Suppressor macrophage treated with lipopolysaccharide for 1 hour (primary cell): ENCODE data around the gene MCEE.
"Not testable (repeated sequence)": the region's sequence is repeated elsewhere in the genome, so short reads cannot be mapped to it uniquely, and the experiment has no call there.

Source experiments
- DNase-seq, 3 donors: peaks; one replicate each; pipeline ENCODE4 v3.0.0-alpha.2; 2020 to 2022

Gene MCEE

GRCh38 chr2:71130152-71130904, at the start of gene MCEE, which contains the start of gene MPHOSPH10:
MCEE (minus strand) TSS chr2:71130229; CDS start chr2:71130219, 10 bp downstream.
MPHOSPH10 (plus strand) TSS chr2:71130634; CDS start chr2:71130666, 32 bp downstream.
- DNase-seq = peak; percentile 89 to 94 (median 94)

DNA sequence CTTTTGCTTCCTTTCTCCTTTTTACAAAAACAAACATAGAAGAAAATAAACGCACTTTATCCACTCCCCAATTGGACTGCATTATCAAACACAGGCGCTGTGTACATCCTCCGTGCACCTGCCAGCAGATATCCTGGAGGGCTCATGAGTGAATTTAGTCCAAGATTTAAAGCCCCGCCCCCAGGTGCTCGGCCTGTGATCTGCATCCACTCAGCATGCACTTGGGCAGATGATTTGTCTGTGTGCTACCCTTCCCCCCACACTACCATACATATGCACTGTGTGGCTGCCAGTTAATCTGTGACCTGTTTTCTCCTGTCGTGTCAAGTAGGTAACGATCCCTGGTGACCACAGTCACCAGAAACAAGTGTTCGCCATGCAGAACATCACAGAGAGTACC, 48.8 kb upstream of the MCEE start:
- not testable (repeated sequence) for DNase-seq

DNA sequence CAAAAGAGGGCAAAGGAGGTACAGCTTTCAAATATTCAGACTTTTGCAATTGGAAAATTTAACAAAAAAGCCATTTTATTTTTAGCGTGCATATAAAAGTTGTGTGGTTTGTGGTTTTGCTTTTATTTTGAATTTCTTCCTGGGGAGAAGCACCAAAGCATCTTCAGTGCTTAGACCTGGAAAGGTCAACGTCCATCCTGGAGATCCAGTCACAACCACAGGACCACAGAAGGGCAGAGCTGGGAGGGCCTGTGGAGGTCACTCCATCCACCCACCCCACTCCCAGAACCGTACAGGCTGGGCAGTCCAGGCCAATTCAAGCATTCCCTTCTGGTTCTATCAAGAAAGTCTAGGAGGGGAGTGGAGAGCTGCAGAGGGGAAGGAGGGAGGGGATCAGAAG, 44.2 kb upstream of the MCEE start:
- DNase-seq = no peak

DNA sequence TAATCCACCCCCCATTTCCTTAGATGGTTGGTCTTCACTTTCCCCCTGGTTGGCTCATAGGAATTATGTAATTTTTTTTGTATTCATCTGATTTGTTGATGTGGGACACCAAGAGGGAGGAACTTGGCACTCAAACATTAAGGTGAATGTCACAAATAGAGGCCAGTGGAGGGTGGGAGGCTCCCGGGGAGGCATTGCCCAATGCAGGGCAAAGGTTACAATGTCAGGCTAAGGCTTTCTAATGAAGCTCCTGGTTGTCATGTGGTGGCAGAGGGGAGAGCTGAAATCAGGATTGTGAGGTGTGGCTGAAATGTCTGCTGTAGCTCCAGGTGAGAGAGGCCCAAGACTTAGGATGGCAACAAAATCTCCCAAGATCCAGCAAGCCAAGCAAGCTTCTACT, 43.1 kb upstream of the MCEE start:
- DNase-seq = no peak

DNA sequence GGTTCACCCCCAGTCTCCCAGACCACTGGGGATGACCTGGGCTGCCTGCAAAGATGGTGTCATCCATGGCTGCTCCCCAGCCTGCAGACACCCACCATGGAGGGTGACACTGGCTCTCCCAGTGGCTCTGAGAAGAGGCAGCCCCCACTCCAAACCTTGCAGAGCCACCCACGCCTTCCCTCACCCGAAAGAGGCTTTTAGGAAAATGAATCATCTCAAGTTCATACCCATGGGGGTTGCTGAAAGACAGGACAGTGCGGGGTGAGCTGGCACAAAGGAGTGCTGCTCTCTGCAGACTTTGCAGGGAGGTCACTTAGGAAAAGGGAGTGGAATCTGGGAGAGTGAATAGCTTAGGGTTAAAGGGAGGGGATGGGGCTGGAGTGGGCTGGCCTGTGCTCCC, 36.8 kb upstream of the MCEE start:
- peak in 2 of 3 donors; percentile 3 to 10 for DNase-seq

DNA sequence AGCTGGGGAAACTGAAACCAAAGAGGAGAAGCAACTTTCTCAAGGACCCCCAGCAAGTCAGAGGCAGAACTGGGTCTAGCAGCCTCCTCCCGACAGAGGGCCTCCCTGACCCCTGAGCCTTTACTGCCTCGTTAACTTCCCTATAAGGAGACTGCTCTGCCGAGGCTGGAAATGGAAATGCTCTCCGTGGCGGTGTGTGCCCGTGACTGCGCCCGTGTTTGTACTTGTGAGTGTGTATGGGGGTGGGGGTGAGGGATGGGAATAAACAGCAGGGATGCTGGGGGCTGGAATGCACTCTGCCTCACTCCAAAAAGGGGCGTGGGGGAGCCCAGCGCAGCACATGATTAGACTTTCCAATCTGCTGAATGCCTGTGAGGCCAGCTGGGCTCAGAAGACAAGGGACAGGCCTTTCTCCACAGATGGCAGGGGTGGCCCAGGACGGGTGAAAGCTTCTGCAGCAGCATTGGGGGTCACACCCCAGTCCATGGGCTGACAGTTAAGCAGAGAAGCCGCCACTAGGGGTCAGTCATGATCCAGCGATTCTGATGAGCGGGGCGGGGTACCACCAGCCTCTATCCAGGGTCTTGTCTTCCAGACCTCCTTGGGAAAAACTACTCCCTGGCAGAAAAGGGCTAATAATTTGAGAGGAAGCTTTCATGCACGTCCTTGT, 27.2 kb upstream of the MCEE start:
- peak; percentile 60 to 78 (median 73) for DNase-seq

DNA sequence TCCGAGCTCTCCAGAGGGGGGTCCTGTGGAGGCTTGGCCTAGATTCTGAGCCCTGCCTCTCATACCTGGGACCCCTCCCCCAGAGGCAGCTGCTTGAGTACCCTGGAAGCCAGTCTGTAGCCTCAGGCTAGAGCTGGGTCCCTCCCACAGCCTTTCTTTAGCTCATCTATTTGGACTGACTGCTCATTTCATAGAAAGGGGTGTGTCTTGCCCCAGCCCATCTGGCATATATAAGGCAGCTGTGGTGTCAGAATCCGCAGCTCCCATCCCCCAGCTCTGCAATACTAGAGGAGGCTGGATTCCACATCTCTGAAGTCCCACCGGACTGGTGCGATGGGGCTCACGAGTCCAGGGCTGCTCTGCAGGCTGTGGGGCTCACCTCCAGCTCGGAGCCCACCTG, 26.5 kb upstream of the MCEE start:
- DNase-seq = no peak

DNA sequence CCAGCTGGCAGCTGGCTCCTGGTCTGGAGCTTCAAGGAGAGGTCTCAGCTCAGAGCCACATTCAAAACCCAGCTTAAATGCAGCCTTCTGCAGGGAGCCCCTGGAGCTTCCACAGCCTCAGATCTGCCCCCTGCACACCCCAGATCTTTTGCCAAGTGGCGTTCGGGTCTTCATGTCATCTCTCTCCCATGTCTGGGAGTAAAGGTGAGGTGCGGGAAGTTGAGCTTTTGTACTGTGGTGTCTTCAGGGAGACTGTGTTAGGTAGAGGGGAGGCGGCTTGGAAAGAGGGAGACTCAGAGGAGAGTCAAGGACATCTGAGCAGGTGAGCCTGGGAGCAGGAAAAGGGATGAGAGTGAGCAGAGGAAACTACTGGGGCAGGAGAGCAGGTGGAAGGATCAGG, 25.8 kb upstream of the MCEE start:
- DNase-seq = no peak

DNA sequence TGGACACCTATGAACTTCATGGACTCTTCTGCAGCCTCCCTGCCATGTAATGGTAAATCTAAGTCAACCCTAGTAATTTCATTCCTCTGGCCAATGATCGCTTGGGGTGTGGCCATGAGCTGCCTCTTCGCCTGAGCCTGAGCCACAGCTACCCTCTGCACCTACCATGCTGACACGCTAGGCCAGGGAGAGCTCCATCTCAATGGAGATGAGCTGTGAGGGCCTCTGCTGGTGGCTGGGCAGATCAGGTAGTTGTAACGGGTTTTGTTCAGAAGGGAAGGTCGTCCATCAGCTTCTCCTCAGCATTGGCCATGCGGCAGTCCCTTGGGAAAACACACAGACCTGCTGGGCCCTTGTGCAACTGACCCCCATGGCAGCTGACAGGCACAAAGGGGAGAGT, 24.8 kb upstream of the MCEE start:
- peak in 1 of 3 donors; percentile 7 for DNase-seq

DNA sequence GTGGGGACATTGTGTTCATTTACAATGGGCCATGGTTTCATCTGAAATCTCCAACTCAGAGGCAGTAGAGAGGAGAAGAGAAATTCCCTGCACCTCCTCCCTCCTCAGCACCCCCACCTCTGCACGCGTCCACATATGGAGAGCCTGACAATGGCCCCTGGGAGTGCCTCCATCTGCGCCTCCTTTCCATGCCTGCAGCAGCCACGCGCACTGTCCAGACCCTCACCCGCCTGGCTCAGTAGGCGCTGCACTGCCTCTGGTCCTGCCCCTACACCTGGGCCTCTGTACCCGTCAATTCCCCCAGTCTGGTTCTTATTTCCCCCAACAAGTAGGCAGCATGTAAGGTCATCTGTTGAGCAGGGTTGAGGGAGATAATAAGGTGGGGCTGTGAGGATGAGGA, 24.2 kb upstream of the MCEE start:
- no peak for DNase-seq

- no peak for DNase-seq
Measured at GRCh38 chr2:71153585-71154224, 23.7 kb upstream of the MCEE start.

DNA sequence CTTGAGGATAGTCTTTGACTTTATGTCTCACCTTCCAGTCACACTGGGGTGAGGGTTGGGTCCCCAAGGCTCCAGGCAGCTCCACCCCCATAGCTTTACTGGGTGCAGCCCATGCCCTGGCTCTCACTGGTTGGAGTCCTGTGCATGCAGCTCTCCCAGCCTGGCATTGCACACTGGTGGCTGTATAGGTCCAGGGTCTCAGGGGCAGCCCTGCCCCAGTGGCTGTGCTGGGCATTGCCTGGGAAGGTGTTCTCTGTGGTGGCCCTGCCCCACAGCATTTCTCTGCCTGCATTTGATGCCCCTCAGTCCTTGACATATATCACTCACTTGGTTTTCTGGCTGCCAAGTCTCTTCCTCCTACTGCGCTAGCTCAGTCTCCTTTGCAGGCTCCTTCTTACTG, 21.6 kb upstream of the MCEE start:
- DNase-seq = no peak

DNA sequence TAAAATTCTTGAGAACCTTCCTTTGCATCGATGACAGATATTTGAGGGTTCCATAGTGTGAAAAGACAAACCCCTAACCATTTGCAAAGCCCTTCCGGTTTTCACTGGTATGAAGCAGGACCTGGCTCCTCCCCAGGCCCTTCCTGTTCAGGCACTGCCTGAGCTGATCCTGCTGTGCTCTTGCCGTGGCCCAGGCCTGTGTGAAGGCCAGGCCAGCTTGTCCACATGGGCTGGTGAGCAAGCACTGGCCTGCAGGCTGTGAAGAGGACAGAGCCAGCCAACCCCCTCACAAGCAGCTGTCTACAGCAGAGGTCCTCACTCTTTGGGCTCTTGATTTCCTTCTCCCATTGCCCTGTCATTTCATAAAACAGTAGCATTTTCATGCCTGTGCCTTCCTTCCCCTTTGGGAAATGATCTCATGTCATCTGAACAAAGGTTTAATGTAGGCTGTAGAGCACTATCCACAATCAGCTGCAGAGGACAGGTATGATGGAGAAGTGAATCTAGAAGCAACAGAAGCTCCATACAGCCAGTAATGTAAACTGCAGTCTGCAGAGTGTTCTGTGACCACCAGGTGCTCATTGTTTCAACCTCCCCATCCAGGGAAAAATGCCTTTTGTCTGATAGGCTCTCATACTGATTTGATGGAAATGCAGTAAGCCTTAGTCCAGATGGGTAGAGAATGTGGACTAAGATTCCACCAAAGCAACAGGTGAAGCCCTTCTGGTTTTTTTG, 20.2 kb upstream of the MCEE start:
- DNase-seq = no peak

DNA sequence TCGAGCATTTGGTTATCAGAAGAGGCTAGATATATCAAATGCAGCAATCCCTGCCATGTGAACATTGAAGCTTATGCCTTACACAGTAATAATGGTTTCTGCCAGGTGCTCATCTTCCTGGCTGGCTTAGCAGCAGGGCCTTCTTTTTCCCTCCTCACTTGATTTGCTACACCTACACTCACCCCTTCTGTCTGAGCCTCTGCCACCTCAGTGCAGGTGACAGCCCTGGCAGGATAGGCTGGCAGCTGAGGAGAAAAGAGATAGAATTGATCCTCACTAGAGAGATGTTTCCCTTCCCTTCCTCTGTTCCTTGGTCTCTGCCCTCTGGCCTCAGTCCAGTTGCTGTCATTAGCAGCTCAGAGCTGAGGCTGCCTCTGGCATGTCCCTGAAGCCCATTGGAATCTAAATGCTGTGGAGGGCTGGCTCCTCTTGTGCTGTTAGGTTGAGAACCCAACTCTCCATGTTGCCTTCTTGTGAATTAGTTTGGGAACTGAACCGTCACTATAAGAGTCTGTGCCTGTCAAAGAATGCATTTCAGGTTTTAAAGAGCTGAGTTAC, 18.6 kb upstream of the MCEE start:
- DNase-seq = no peak

GRCh38 chr2:71143782-71144181, 13.8 kb upstream of the MCEE start:
- DNase-seq = no peak

GRCh38 chr2:71136174-71136573, 6.1 kb upstream of the MCEE start:
- DNase-seq = no peak

GRCh38 chr2:71133603-71134002, 3.6 kb upstream of the MCEE start:
- no peak for DNase-seq

DNA sequence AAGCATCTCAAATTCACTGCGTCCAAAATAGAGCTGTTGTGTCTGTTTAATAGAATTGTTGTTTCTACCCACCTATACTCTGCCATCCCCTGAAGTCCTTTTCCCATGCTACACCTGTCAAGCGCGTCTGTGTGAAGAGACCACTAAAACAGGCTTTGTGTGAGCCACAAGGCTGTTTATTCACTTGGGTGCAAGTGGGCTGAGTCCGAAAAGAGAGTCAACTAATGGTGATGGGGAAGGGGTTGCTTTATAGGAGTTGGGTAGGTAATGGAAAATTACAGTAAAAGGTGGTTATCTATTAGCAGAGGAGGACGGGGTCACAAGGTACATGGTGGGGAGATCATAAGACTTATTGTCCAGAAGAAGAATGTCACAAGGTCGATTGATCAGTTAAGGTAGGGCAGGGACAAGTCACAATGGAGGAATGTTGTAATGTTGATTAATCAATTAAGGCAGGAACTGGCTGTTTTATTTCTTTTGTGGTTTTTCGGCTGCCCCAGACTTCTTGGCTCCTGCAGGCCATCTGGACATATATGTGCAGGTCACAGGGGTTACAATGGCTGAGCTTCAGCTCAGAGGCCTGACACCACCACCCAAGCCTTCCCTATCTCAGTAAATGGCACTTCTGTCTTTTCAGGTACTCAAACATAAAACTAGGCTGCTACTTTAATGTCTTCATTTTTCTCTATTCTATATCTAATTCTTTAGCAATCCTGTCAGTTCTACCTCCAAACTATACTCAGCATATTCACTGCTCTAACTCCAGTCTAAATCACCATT, 1.5 kb upstream of the MCEE start:
- DNase-seq = not testable (repeated sequence)

DNA sequence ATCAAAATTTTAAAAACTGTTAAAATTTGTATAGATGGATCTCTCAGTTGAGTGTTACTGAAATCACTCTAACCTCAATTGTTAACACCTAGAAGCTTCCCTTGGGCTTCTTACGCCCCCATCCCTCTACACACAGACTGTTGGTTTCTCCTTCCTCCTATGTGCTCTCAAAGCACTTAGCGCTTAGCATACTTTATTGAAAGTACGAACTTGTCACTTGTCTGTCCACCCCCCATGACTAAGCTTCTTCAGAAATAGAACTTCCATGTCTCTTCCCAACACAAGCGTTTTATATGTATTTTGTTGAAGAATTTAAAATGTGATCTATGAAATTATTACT, 846 bp upstream of the MCEE start:
- peak; percentile 21 to 47 (median 44) for DNase-seq

DNA sequence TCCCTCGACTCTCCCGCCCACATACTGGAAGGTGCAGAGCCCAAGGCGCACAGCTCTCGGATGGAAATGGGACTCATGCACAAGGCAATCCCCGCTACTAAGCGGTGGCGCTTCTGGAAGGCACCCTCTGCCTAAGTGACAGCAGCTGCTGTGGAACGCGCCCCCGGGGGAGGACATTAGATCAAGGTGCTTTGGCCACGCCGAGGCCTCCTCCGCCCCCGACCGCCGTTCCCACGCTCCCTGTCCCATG, 202 bp downstream of the MCEE start:
- DNase-seq = no peak

- peak in 1 of 3 donors; percentile 8 for DNase-seq
Measured at GRCh38 chr2:71129114-71129901, 721 bp downstream of the MCEE start.

DNA sequence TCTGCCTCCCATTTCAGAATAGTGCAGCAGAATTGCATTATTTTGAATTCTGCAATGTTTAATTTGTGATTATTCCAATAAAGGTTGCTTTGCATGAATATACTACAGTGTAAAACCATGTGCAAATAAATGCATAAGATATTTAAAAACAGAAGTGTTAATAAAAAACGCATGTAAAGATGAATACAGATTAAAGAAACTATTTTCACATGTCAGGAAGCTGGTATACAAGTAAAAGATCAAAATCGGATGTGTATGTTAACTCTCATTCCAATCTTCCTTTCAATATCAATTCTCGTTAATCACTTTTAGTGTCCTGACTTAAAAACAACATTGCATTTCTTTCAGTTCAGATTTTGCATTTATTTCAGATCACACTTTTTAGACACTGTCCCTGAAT, 3.1 kb downstream of the MCEE start:
- no peak for DNase-seq
